Neuronal stem cell (in vitro differentiated cells): Measurements from ENCODE around the gene TBX5.

Experiments
- DNase-seq: peaks from one replicate; pipeline ENCODE4 v3.0.0-alpha.2; 2013; ENCODE audit warnings: low spot score
- H2AFZ ChIP-seq: one replicate; pipeline ENCODE4 v1.6.1; 2013; ENCODE audit warnings: mild to moderate bottlenecking, low read length, inconsistent platforms
- H2AK5ac ChIP-seq: 2 replicates; pipeline ENCODE4 v1.6.1; 2013; ENCODE audit warnings: low read depth, mild to moderate bottlenecking, inconsistent platforms, low read length, moderate library complexity, mixed read lengths
- H2BK120ac ChIP-seq: 2 replicates; pipeline ENCODE4 v1.6.1; 2013; ENCODE audit warnings: low read depth, mild to moderate bottlenecking, inconsistent platforms, low read length, moderate library complexity, mixed read lengths
- H2BK12ac ChIP-seq: one replicate; pipeline ENCODE4 v1.6.1; 2013; ENCODE audit warnings: low read length, inconsistent platforms
- H2BK15ac ChIP-seq: 2 replicates; pipeline ENCODE4 v1.6.1; 2013; ENCODE audit warnings: mild to moderate bottlenecking, low read length, inconsistent platforms, mixed read lengths
- H2BK5ac ChIP-seq: one replicate; pipeline ENCODE4 v1.6.1; 2013; ENCODE audit warnings: inconsistent platforms, mild to moderate bottlenecking, low read length, moderate library complexity
- H3K14ac ChIP-seq: one replicate; pipeline ENCODE4 v1.6.1; 2013; ENCODE audit warnings: low read length, inconsistent platforms
- H3K18ac ChIP-seq: 2 replicates; pipeline ENCODE4 v1.6.1; 2013; ENCODE audit warnings: low read length, inconsistent platforms
- H3K23ac ChIP-seq: 2 replicates; pipeline ENCODE4 v1.6.1; 2013; ENCODE audit warnings: low read depth, mild to moderate bottlenecking, mixed read lengths, low read length, inconsistent platforms; ENCODE audit not compliant: poor library complexity
- H3K27ac ChIP-seq: replicated peaks from 3 replicates; pipeline ENCODE4 v1.5.1; 2013; ENCODE audit warnings: low read length, inconsistent platforms
- H3K27me3 ChIP-seq, 3 experiments: 2 replicates each; pipeline ENCODE4 v1.6.1; 2013; ENCODE audit warnings: low read length in 3 of 3, mild to moderate bottlenecking in 2 of 3, inconsistent platforms in 1 of 3, low read depth in 1 of 3, mixed read lengths in 1 of 3, moderate library complexity in 1 of 3; ENCODE audit not compliant: control insufficient read depth in 3 of 3, insufficient read depth in 3 of 3
- H3K36me3 ChIP-seq, 2 donors: replicated peaks in 1 of 2; 2 replicates each; pipeline ENCODE4 v1.6.1; 2013; ENCODE audit warnings: low read length in 2 of 2; ENCODE audit not compliant: control insufficient read depth in 2 of 2, insufficient read depth in 2 of 2
- H3K4ac ChIP-seq: 2 replicates; pipeline ENCODE4 v1.6.1; 2013; ENCODE audit warnings: inconsistent platforms, mild to moderate bottlenecking, low read length, moderate library complexity
- H3K4me1 ChIP-seq, 2 donors: 1 replicate in 1 of 2; 2 replicates in 1 of 2; pipeline ENCODE4 v1.6.1; 2013; ENCODE audit warnings: low read length in 2 of 2, low read depth in 1 of 2; ENCODE audit not compliant: control insufficient read depth in 2 of 2, insufficient read depth in 1 of 2
- H3K4me2 ChIP-seq: one replicate; pipeline ENCODE4 v1.6.1; 2013; ENCODE audit warnings: mild to moderate bottlenecking, low read length, inconsistent platforms; ENCODE audit not compliant: insufficient read depth, poor library complexity, severe bottlenecking
- H3K4me3 ChIP-seq, 2 donors: 2 replicates each; pipeline ENCODE4 v1.5.1; 2013; ENCODE audit warnings: low read length in 2 of 2, mild to moderate bottlenecking in 2 of 2, inconsistent platforms in 1 of 2, moderate library complexity in 1 of 2
- H3K79me1 ChIP-seq: one replicate; pipeline ENCODE4 v1.6.1; 2013; ENCODE audit warnings: low read depth, mild to moderate bottlenecking, inconsistent platforms, low read length, moderate library complexity
- H3K9ac ChIP-seq: one replicate; pipeline ENCODE4 v1.6.1; 2013; ENCODE audit warnings: mild to moderate bottlenecking, low read depth, low read length, inconsistent platforms; ENCODE audit not compliant: poor library complexity
- H3K9me3 ChIP-seq, 2 donors: replicated peaks in 1 of 2; 2 replicates each; pipeline versions ENCODE3 to v1.6.1; 2013; ENCODE audit warnings: low read length in 2 of 2, mild to moderate bottlenecking in 2 of 2, inconsistent platforms in 1 of 2, low read depth in 1 of 2, mixed read lengths in 1 of 2, moderate library complexity in 1 of 2; ENCODE audit not compliant: control insufficient read depth in 2 of 2, insufficient read depth in 1 of 2
- H4K8ac ChIP-seq: one replicate; pipeline ENCODE4 v1.6.1; 2013; ENCODE audit warnings: low read depth, mild to moderate bottlenecking, inconsistent platforms, low read length, moderate library complexity
- H4K91ac ChIP-seq: one replicate; pipeline ENCODE4 v1.6.1; 2013; ENCODE audit warnings: low read length, low read depth, mild to moderate bottlenecking, inconsistent platforms; ENCODE audit not compliant: poor library complexity
- WGBS, 2 donors: extraction: QIAGEN DNeasy Blood & Tissue Kit; methylation state at CpG; one replicate each; pipeline ENCODE4 v1.1.7; 2013; ENCODE audit warnings: missing lambda C conversion rate in 2 of 2, mixed read lengths in 1 of 2; ENCODE audit not compliant: insufficient read length in 2 of 2, insufficient replicate concordance in 1 of 2; ENCODE audit errors: extremely low coverage in 2 of 2; 5-methylcytosine and 5-hydroxymethylcytosine counted together

Gene TBX5

GRCh38 chr12:114335607-114336006, 70.3 kb downstream of the TBX5 start:
- H3K4me1 ChIP-seq: peaks cover 0 to 6% of the 10 kb centered on the region in 2 donors
- WGBS, 2 donors: no CpG with 5 or more reads among the region's 5 CpGs
- H3K27ac ChIP-seq: no peak overlapping the region

GRCh38 chr12:114334395-114334794, 71.5 kb downstream of the TBX5 start:
- Histone ChIP-seq H3K36me3 (no peaks in the 10 kb centered on the region), H3K4me2 (no peak overlapping the region), H3K18ac (no peak overlapping the region), H3K79me1 (no peaks in the 10 kb centered on the region), H4K8ac (no peak overlapping the region), H3K4ac (no peak overlapping the region), H3K4me1 (peaks cover 0 to 6% of the 10 kb centered on the region in 2 donors), H3K9ac (no peak overlapping the region), H3K4me3 (no peak overlapping the region), H2BK15ac (no peak overlapping the region), H3K27ac (no peak overlapping the region), H2BK12ac (no peak overlapping the region), H4K91ac (no peak overlapping the region), H3K27me3 (no peaks in the 10 kb centered on the region), H2AFZ (no peak overlapping the region), H3K9me3 (no peaks in the 10 kb centered on the region), H2BK5ac (no peak overlapping the region), H2AK5ac (no peak overlapping the region), H3K14ac (no peak overlapping the region), H3K23ac (no peak overlapping the region), H2BK120ac (no peak overlapping the region)
- WGBS, 2 donors: no CpG with 5 or more reads among the region's 5 CpGs
- DNase-seq: no peak

More at GRCh38 chr12:114335607-114336006, 70.3 kb downstream of the TBX5 start:
- Histone ChIP-seq H3K79me1 (no peaks in the 10 kb centered on the region), H3K36me3 (no peaks in the 10 kb centered on the region), H2BK12ac (no peak overlapping the region), H2AK5ac (no peak overlapping the region), H4K91ac (no peak overlapping the region), H3K27me3 (no peaks in the 10 kb centered on the region), H3K23ac (peak overlapping the region; percentile 47), H3K18ac (peak overlapping the region; percentile 2), H3K9me3 (no peaks in the 10 kb centered on the region), H2BK120ac (no peak overlapping the region), H2BK15ac (no peak overlapping the region), H3K9ac (no peak overlapping the region), H2BK5ac (no peak overlapping the region), H4K8ac (no peak overlapping the region), H3K4me2 (no peak overlapping the region), H3K14ac (no peak overlapping the region), H3K4me3 (no peak overlapping the region), H2AFZ (no peak overlapping the region), H3K4ac (no peak overlapping the region)
- DNase-seq: no peak

DNA sequence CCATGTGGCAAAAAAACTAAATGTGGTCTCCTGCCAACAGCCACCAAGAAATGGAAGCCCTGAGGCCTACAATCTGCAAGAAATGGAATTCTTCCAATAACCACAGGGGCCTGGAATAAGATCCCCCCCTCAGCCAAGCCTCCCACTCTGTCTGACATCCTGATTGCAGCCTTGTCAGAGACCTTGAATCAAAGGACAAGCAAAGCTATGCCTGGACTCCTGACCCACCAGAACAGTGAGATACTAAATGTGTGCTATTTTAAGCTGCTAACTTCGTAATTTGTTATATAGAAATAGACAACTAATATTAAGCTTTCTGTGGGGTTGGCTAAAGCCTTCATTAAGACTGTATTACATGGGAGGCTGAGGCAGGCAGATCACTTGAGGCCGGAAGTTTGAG, 77.7 kb downstream of the TBX5 start:
- no peaks in the 10 kb centered on the region for H3K4me1 ChIP-seq
- no peak overlapping the region for H3K27ac ChIP-seq
- no peak overlapping the region for H3K9ac ChIP-seq
- no peak overlapping the region for H3K14ac ChIP-seq
- DNase-seq: no peak
- H2BK120ac ChIP-seq: no peak overlapping the region
- H3K27me3 ChIP-seq: no peaks in the 10 kb centered on the region
- no CpG with 5 or more reads among the region's 2 CpGs for WGBS, 2 donors
- H3K18ac ChIP-seq: no peak overlapping the region
- H4K8ac ChIP-seq: no peak overlapping the region
- no peaks in the 10 kb centered on the region for H3K79me1 ChIP-seq
- H3K4ac ChIP-seq: no peak overlapping the region
- no peak overlapping the region for H2BK15ac ChIP-seq
- H2AK5ac ChIP-seq: no peak overlapping the region
- H3K23ac ChIP-seq: no peak overlapping the region
- H4K91ac ChIP-seq: no peak overlapping the region
- no peak overlapping the region for H3K4me3 ChIP-seq
- H3K9me3 ChIP-seq: no peaks in the 10 kb centered on the region
- H3K36me3 ChIP-seq: no peaks in the 10 kb centered on the region
- no peak overlapping the region for H3K4me2 ChIP-seq
- H2BK12ac ChIP-seq: no peak overlapping the region
- H2AFZ ChIP-seq: no peak overlapping the region
- no peak overlapping the region for H2BK5ac ChIP-seq

- Histone ChIP-seq H4K91ac (no peak overlapping the region), H2BK120ac (no peak overlapping the region), H4K8ac (no peak overlapping the region), H2AK5ac (no peak overlapping the region), H2BK5ac (no peak overlapping the region), H3K18ac (no peak overlapping the region), H2AFZ (no peak overlapping the region), H3K23ac (no peak overlapping the region), H3K4ac (no peak overlapping the region), H3K36me3 (no peaks in the 10 kb centered on the region), H3K9me3 (no peaks in the 10 kb centered on the region), H3K79me1 (no peaks in the 10 kb centered on the region), H3K27me3 (no peaks in the 10 kb centered on the region), H3K4me2 (no peak overlapping the region), H2BK15ac (no peak overlapping the region), H3K4me3 (no peak overlapping the region), H3K27ac (no peak overlapping the region), H3K4me1 (no peaks in the 10 kb centered on the region), H3K14ac (no peak overlapping the region), H3K9ac (no peak overlapping the region), H2BK12ac (no peak overlapping the region)
- DNase-seq: no peak
Observed at GRCh38 chr12:114327765-114328164, 78.2 kb downstream of the TBX5 start.
